Panc1 (cell line): ENCODE data around the gene EIF4EBP3. TPM values are rescaled to one million over a fixed set of nuclear protein-coding genes. Genes with fewer than 3 reads are reported as not detected.

Experiments
- ATAC-seq: fragments of 200-7000 bp; cut with Tn5 transposase; 2 replicates; pipeline ENCODE4 v1.9.1; 2020; ENCODE audit warnings: mild to moderate bottlenecking, moderate library complexity
- BruUV-seq: library from RNA; stranded (reverse); fragments of 400-500 nt; replicated peaks from 2 replicates; lab custom pipeline; 2021; lab: Mats Ljungman, UMichigan
- CTCF ChIA-PET: fragments of 300-600 bp; sonication (Branson Sonifier 250); formaldehyde crosslinking; loops from one replicate; lab custom pipeline; 2022; ENCODE audit warnings: antibody characterized with exemption; lab: Charles Lee
- POLR2A ChIA-PET: fragments of 300-600 bp; sonication (Branson Sonifier 250); formaldehyde crosslinking; loops from one replicate; lab custom pipeline; 2022; ENCODE audit warnings: antibody characterized with exemption; lab: Charles Lee
- DNase-seq: peaks from one replicate; pipeline ENCODE4 v3.0.0-alpha.2; 2010; ENCODE audit warnings: low read depth, low spot score
- H3K27ac ChIP-seq: 2 replicates; pipeline ENCODE4 v1.5.1; 2011; ENCODE audit warnings: mild to moderate bottlenecking, low read length, inconsistent platforms
- H3K27me3 ChIP-seq: fragments of 200-500 bp; sonication (Bioruptor generic); 2 replicates; pipeline ENCODE4 v1.6.0; 2014; ENCODE audit warnings: low read length, inconsistent platforms; ENCODE audit not compliant: control insufficient read depth, insufficient read depth
- H3K36me3 ChIP-seq: fragments of 200-500 bp; sonication (Bioruptor generic); 2 replicates; pipeline ENCODE4 v1.5.1; 2014; ENCODE audit warnings: inconsistent platforms, mild to moderate bottlenecking, low read length, moderate library complexity; ENCODE audit not compliant: control insufficient read depth, insufficient read depth
- H3K4me1 ChIP-seq: 2 replicates; pipeline ENCODE4 v1.5.1; 2011; ENCODE audit warnings: inconsistent platforms, mild to moderate bottlenecking, low read length, moderate library complexity; ENCODE audit not compliant: control insufficient read depth, insufficient read depth
- H3K4me3 ChIP-seq, 2 experiments: 2 replicates each; pipeline ENCODE4 v1.5.1; 2011 to 2012; ENCODE audit warnings: low read depth in 2 of 2, low read length in 2 of 2, mild to moderate bottlenecking in 2 of 2, inconsistent platforms in 1 of 2, moderate library complexity in 1 of 2
- H3K9me3 ChIP-seq: fragments of 200-500 bp; sonication (Bioruptor generic); 2 replicates; pipeline ENCODE4 v1.5.1; 2014; ENCODE audit warnings: low read depth, mild to moderate bottlenecking, inconsistent platforms, low read length, moderate library complexity; ENCODE audit not compliant: control insufficient read depth, insufficient read depth
- CTCF ChIP-seq: fragments of 450-650 bp; IDR thresholded peaks from 2 replicates; pipeline ENCODE4 v1.5.1; 2017; ENCODE audit warnings: mild to moderate bottlenecking
- POLR2AphosphoS5 ChIP-seq: IDR thresholded peaks from 2 replicates; pipeline ENCODE4 v1.6.1; 2012; ENCODE audit warnings: mild to moderate bottlenecking, low read depth, low read length, moderate library complexity
- REST ChIP-seq, 2 experiments: IDR thresholded peaks; 2 replicates each; pipeline ENCODE4 v1.6.1; 2011 to 2012; ENCODE audit warnings: low read depth in 2 of 2, control low read depth in 1 of 2, low read length in 1 of 2, mild to moderate bottlenecking in 1 of 2, moderate library complexity in 1 of 2; ENCODE audit not compliant: insufficient read depth in 1 of 2
- SIN3A ChIP-seq: IDR thresholded peaks from 2 replicates; pipeline ENCODE4 v1.6.1; 2012; ENCODE audit warnings: low read depth, mild to moderate bottlenecking, low read length, moderate library complexity, borderline replicate concordance; ENCODE audit not compliant: insufficient read depth
- TCF7L2 ChIP-seq: IDR thresholded peaks from 2 replicates; pipeline ENCODE4 v1.6.1; 2011; ENCODE audit warnings: mild to moderate bottlenecking, low read depth, low read length, inconsistent platforms
- in situ Hi-C: cut with HindIII; loops from 2 replicates; pipeline ENCODE4 v1.10.0; 2016; ENCODE audit warnings: low sequenced_read_pairs, low pct_unique_long_range_greater_than_20kb
- intact Hi-C: fragments of 100-400 bp; cut with micrococcal nuclease; formaldehyde crosslinking; loops from one replicate; pipeline ENCODE4 v1.10.0; 2022; ENCODE audit not compliant: unreplicated experiment
- total RNA-seq: library from RNA; stranded (reverse); gene quantifications from one replicate; pipeline ENCODE4 v1.2.1, GENCODE V29; 2021; ENCODE audit not compliant: unreplicated experiment

The EIF4EBP3 gene
- total RNA-seq, 1 experiment from 2014 or later: 8.6 TPM

- CTCF ChIA-PET: no interaction called here
- DNase-seq (no peak), ATAC-seq (no peak)
Measured at GRCh38 chr5:140587495-140587894, 40.0 kb downstream of the EIF4EBP3 start.

GRCh38 chr5:140588311-140589070 lies 41.0 kb downstream of the EIF4EBP3 start:
- ChIA-PET POLR2A (no interaction called here), CTCF (interaction anchor here (0.5 kb wide), 1 partner anchor 12 kb away, joined by 3 read pairs; no protein-coding TSS in a partner anchor)
- intact Hi-C loops: no loop called here
- H3K27me3 ChIP-seq: no peaks in the 10 kb centered on the region
- no peak overlapping the region for H3K27ac ChIP-seq
- H3K4me3 ChIP-seq: no peak overlapping the region
- no TSS peak for BruUV-seq
- H3K4me1 ChIP-seq: no peaks in the 10 kb centered on the region
- no peaks in the 10 kb centered on the region for H3K36me3 ChIP-seq
- in situ Hi-C loops: no loop called here
- DNase-seq (no peak), ATAC-seq (no peak)
- TF ChIP-seq REST (IDR thresholded peaks at IDR 0.05; ENCODE audit: insufficient read depth in 1 of 2, low read depth in 2 of 2, low read length in 1 of 2) (no peak), POLR2AphosphoS5 (no peak), CTCF (no peak), TCF7L2 (no peak), SIN3A (no peak)
- H3K9me3 ChIP-seq: no peaks in the 10 kb centered on the region

More at GRCh38 chr5:140587495-140587894, 40.0 kb downstream of the EIF4EBP3 start:
- H3K36me3 ChIP-seq: no peaks in the 10 kb centered on the region
- no TSS peak for BruUV-seq
- H3K27me3 ChIP-seq: no peaks in the 10 kb centered on the region
- intact Hi-C loops (no loop called here), in situ Hi-C loops (no loop called here)
- TF ChIP-seq REST (IDR thresholded peaks at IDR 0.05; ENCODE audit: insufficient read depth in 1 of 2, low read depth in 2 of 2, low read length in 1 of 2) (no peak), CTCF (no peak), TCF7L2 (no peak), SIN3A (no peak), POLR2AphosphoS5 (no peak)
- POLR2A ChIA-PET: interaction anchor here (0.7 kb wide), 1 partner anchor 30 kb away, joined by 4 read pairs; the partner anchor contains the start of gene SRA1
- no peak overlapping the region for H3K4me3 ChIP-seq
- no peaks in the 10 kb centered on the region for H3K4me1 ChIP-seq
- no peak overlapping the region for H3K27ac ChIP-seq
- no peaks in the 10 kb centered on the region for H3K9me3 ChIP-seq
